ENCODE measurements around the gene OR7A17.

OR7A17 gene

DNA sequence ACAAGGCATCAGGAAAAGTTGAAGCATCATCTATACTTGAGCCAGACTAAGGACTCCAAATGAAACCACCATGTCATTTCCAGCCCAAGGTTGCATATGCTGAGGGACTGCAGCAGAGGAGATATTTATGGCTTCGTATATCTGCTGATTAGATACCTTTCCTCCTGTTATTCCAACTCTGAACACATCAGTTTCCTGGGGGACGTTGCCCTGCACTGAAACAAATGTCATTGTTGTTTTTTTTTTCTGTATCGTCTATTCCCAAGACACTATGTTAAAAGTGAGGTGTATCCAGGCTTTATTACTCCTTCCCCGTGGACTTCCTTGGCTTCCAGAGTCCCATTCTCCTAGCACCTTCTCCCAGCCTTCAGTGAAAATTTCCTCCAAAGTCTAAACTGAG is at the start of gene OR7A17:
Gene OR7A17 (minus strand): TSS at position 101 of the 400 bp plus-strand sequence. CDS start 4,777 bp downstream, outside the sequence.
- no peak for DNase-seq

DNA sequence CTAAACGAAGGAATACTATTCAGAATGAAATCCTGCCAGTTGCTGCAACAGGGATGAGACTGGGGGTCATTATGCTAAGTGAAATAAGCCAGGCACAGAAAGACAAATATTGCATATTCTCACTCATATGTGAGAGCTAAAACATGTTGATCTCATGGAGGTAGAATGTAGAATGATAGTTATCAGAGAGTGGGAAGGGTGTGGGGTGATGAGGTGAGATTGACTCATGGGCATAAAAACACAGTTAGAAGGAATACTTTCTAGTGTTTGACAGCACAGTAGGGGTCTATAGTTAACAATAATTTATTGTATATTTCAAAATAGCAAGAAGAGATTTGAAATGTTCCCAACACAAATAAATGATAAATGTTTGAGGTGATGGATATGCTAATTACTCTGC is 47.6 kb upstream of the OR7A17 start:
- DNase-seq = no peak

DNA sequence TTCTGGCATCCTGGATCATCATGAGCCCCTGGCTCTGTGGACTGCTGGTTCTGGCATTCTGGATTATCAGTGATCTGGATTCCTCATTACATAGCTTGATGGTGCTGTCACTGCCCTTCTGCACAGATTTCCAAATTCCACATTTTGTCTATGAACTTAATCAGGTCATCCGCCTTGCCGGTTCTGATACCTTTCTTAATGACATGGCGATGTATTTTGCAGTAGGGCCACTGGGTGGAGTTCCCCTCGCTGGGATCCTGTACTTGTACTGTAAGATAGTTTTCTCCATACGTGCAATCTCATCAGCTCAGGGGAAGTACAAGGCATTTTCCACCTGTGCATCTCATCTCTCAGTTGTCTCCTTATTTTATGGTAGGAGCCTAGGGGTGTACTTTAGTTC is 30.9 kb upstream of the OR7A17 start:
- no peak for DNase-seq

DNA sequence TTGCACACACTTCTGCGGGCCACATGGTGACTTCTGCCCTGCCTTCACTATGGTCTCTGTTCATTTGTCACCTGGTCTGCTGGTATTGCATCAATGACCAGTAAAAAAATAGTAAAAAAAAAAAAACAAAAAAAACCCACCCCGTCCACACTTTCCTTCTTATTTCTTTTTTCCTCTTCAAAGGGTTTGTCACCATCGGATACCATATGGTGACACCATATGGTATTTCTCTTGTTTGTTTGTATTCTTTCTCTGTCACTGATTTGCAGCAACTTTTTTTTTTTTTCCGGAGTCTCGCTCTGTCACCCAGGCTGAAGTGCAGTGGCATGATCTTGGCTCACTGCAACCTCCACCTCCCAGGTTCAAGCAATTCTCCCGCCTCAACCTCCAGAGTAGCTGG is 29.2 kb upstream of the OR7A17 start:
- no peak for DNase-seq

DNA sequence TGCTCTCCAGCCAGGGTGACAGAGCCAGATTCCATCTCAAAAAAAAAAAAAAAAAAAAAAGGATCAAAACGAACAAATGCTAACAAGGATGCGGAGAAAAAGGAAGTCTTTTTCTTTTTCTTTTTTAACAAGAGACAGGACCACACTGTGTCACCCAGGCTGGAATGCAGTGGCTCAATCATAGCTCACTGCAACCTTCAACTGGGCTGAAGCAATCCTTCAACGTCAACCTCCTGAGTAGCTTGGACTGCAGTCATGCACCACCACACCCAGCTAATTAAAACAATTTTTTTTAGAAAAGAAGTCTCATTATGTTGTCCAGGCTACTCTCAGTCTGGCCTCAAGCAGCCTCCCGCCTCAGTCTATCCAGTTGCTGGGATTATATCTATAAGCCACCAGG is 20.8 kb upstream of the OR7A17 start:
- no peak for DNase-seq

DNA sequence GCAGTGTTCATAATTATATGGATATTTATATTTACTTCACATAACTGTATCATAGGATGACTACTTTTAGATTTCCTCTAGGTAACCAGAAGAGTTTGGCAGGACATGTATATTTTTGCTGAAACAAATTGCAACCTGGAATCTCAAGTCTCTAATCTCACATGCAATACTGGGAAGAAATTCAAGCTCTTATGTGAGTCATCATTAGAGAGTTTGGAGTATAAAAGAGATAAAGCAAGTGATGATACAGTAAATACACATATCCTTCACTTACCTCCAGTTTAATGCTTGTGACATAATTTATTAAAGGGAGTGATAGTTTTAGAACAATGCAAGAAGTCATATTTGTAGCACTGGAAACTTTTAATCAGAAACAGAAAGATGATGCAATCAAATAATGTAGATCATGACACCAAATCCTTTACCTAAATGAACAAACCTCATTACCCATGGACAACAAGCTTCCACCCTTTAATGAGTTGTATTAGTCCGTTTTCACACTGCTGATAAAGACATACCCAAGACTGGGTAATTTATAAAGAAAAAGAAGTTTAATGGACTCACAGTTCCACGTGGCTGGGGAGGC is 15.8 kb upstream of the OR7A17 start:
- DNase-seq = no peak

DNA sequence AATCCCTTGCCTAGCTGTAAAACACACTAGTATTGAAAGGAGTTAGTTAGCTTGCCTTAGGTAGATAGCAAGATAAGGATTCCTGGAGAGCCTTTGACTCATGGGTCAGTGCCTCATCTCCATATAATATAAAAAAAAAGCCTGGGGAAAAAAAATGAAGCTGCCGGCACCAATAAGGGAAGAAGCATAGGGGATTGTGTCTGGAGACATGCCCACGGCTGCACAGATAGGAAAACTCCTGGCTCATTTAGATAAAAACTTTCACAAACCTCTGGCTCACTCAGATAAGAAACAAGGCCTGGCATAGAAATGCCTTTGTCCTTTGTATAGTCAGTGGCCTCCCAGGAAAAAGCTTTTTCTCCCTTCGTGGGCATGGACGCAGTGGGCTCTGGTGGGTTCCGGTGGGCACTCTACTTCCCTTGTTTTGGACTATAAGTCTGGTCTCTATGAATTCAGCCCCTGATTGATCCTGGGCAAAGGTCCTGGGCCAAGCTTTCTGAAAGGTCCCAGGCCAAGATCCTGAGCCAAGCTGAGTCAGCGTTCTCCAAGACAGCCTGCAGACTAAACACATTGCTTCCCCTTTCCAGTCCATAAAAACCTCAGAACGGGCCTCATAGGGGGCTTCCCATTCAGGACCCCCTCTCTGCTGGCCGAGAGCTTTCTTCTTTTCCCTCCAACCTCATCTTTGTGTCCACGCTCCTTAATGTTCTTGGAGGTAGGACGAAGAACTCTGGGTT is 4.9 kb upstream of the OR7A17 start:
- no peak for DNase-seq

DNA sequence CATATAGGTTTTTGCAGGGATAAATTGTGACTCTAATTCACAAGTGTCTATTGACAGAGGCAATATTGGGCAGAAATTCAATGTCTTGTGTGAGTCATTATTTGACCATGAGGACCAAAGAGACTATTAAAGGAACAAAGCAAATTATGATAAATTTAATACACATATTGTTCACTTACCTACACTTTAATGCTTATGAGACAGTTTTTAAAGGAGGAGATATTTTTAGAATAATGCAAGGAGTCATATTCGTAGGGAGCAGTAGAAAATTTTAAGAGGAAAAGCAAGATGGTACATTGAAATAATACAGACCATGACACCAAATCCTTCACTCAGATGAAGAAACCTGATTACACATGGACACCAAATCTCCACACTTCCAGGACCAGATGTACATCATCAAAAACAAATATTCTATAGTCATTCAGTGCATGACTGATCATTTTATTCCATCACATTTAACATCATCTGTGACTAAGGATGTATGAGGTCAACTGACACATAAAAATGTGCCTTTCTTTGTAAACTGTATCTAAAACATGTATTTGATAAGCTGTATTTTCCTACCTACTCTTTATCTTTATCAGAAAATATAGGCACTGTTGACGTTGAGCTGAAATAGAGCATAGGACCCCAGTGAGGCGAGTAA is 4.2 kb upstream of the OR7A17 start:
- no peak for DNase-seq

DNA sequence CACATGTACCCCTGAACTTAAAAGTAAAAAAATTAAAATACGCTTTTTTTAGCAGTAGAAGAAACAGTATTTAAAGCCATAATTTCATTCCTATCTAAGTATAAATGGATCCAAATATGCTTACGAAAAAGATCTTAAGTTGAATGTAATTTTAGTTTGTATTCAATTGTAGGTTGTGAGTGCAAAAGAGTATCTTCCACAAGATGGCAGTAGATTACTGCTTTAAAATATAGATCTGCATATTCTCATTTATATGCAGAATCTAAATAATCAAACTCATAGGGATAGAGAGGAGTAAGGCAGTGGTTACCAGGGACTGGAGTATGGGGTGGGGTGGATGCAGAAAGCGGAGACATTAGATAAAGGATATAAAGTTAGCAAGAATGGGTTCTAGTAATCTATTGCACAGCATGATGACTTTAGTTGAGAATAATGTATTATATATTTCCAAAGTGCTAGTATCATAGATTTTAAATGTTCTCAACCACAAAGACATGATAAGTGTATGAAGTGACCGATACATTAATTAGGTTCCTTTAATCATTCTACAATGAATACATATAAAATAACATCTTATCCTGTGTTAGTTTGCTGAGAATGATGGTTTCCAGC is 14.2 kb downstream of the OR7A17 start:
- DNase-seq = no peak

DNA sequence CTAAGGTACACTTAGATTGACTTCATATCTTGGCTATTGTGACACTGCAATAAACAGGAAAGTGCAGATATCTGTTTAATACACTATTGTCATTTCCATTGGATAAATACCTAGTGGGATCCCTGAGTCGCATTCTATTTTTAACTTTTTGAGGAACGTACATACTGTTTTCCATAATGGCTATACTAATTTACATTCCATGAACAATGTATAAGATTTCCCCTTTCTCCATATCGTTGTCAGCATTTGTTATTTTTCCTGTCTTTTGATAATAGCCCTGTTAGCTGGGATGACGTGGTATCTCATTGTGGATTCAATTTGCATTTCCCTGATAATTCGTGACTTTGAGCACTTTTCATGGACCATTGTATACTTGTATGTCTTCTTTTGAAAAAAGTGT is 17.4 kb downstream of the OR7A17 start:
- no peak for DNase-seq

DNA sequence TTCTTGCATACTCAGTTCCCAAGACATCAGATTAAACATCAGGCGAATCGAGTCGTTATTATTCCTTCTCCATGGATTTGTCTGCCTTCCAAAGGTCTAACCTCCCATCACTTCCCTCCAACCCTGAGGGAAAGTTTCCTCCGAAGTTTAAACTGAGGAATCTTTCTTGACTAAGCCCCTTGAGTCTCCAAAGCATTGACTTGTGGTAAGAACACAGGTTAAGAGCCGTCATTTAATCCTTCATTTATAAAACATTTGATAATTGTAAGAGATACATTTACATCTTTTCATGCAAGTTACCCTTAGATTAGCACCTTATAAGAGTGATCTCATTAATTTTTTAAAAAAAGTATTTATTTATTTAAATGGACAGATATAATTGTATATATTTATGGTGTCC is 37.1 kb downstream of the OR7A17 start, which contains the start of gene OR7A10:
Gene OR7A10 (minus strand): TSS at position 101 of the 400 bp plus-strand sequence. CDS start 7,045 bp downstream, outside the sequence.
- no peak for DNase-seq

DNA sequence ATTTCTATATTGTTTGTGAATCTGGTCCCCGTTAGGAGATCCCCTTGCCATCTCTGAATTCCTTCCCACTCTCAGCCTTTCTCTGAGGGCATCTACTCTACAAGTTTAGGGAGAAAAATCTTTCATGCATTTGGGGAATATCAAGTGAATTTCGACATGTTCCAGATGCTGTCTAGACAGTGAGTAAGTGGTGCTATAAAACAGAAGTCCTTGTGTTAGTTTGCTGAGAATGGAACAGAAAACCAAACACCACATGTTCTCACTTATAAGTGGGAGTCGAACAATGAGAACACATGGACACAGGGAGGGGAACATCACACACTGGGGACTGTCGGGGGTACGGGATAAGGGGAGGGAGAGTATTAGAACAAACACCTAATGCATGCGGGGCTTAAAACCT is 42.4 kb downstream of the OR7A17 start:
- DNase-seq = no peak

DNA sequence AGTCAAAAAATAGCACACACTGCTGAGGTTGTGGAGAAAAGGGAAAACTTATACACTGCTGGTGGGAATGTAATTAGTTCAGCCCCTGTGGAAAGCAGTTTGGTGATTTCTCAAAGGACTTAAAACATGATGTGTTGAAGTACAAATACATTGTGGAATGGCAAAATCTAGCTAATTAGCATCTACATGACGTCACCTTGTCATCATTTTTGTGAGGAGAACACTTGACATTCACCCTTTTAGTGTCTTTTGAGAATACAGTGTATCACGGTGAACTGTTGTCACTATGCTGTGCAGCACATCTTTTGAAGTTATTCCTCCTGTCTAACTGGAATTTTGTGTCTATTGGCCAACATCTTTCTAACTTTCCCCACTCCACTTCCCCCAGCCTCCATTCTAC is 42.8 kb downstream of the OR7A17 start:
- DNase-seq = no peak

DNA sequence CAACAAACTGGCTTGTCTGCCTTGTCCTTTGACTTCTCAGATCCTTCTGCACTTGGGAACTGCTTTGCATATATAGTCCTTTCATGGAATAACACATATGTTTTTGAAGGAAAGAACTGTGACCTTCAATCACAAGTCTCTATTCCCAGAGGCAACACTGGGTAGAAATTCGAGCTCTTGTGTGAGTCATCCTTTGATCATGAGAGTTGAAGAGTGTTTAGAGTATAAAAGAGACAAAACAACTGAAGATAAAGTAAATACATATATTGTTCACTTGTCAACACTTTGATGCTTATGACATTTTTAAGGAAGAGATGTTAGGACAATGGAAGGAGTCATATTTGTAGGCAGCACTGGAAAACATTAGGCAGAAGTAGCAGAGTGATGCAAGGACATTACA is 45.7 kb downstream of the OR7A17 start:
- DNase-seq = no peak

DNA sequence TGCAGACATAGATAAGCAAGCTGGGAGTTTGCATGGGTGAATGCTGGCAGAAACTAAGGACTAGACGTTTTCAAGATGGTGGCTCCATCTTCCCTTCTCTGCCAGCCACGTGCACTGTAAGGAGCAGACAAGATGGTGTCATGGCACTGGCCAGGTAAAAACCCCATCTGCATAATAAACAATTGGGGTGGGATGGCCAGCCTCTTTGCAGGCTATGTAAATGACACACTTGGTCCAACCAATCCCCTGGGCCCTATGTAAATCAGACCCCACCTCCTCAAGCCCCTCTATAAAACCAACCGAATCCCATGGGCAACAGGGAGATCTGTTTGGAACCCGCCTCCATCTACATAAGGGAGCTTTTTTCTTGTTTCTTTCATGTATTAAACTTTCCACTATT is 48.5 kb downstream of the OR7A17 start:
- DNase-seq = no peak

DNA sequence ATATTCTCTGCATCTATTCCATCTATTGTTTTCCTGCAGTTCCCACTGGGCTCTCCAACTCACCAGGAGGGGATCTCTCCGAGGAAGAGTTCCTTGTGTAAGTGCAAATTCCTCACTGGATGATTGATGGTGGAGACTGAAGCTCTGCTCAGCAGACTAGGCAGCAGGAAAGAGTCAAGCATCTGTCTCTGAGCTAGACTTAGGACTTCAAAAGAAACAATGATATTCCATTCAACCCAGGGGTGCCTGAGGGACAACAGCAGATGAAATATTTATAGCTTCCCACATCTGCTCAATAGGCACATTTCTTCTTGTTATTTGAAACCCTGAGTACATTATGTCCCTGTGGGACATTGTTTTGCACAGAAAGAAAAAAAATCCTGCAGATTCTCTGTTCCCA is 50.9 kb downstream of the OR7A17 start, which contains the start of the genes OR7A5 and OR7C1:
Gene OR7A5 (minus strand): TSS at position 175 of the 400 bp plus-strand sequence. CDS start 6,944 bp downstream, outside the sequence.
Gene OR7C1 (minus strand): TSS at position 175 of the 400 bp plus-strand sequence. CDS start 35,049 bp downstream, outside the sequence.
- DNase-seq = no peak

DNA sequence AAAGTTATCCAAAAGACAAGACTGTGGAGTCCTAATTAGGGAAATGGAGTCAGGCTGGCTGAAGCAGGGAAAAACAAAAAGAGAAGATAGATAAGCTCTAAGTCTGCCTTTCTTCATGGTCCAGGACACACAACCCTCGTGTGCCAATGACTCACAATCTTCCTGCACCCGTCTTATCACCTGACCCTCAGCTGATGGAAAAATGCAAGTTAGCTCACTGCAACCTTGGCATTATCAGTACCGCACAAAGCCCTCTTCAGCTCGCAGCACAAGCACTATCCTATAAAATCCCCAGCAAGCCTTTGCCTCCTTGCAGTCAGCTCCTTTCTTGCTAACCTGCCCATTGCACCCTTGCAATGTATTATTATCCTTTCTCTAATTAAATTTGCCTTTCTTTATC is 55.2 kb downstream of the OR7A17 start:
- no peak for DNase-seq

Data from NCI-H748 treated with DMSO at 0.1 percent for 48 hours (cell line).